SIG-M5 (cell line): Measurements from ENCODE around the gene DYRK1B.
"Not testable (repeated sequence)": the region's sequence is repeated elsewhere in the genome, so short reads cannot be mapped to it uniquely, and the experiment has no call there.

Experiments
- DNase-seq: peaks from one replicate; lab custom pipeline; 2025; lab: John Stamatoyannopoulos, UW

Gene DYRK1B

GRCh38 chr19:39830406-39830805, 3.6 kb downstream of the DYRK1B start:
- no peak for DNase-seq

- DNase-seq: no peak
These were observed 4.2 kb downstream of the DYRK1B start for GRCh38 chr19:39829702-39830275.

GRCh38 chr19:39828654-39829032, 5.3 kb downstream of the DYRK1B start:
- no peak for DNase-seq

GRCh38 chr19:39828015-39828653, 5.8 kb downstream of the DYRK1B start:
- no peak for DNase-seq

- DNase-seq: no peak
These were observed 6.7 kb downstream of the DYRK1B start for GRCh38 chr19:39827216-39827615.

- DNase-seq: no peak
These were observed 7.5 kb downstream of the DYRK1B start for GRCh38 chr19:39826311-39826945.

- no peak for DNase-seq
These were observed 8.4 kb downstream of the DYRK1B start for GRCh38 chr19:39825531-39826076.

- DNase-seq: no peak
These were observed 8.9 kb downstream of the DYRK1B start for GRCh38 chr19:39825093-39825463.

- DNase-seq: no peak
These were observed 9.5 kb downstream of the DYRK1B start for GRCh38 chr19:39824143-39825092.

GRCh38 chr19:39823686-39824085, 10.3 kb downstream of the DYRK1B start:
- DNase-seq: no peak

GRCh38 chr19:39820696-39821095, 13.3 kb downstream of the DYRK1B start:
- no peak for DNase-seq

- no peak for DNase-seq
These were observed 14.2 kb downstream of the DYRK1B start for GRCh38 chr19:39819786-39820185.

- no peak for DNase-seq
These were observed 15.3 kb downstream of the DYRK1B start for GRCh38 chr19:39818626-39819097.

- no peak for DNase-seq
These were observed 15.9 kb downstream of the DYRK1B start for GRCh38 chr19:39817888-39818561.

GRCh38 chr19:39816287-39817048, 17.5 kb downstream of the DYRK1B start:
- no peak for DNase-seq

GRCh38 chr19:39814595-39814994, 19.4 kb downstream of the DYRK1B start:
- no peak for DNase-seq

- DNase-seq: not testable (repeated sequence)
These were observed 19.9 kb downstream of the DYRK1B start for GRCh38 chr19:39814111-39814510.

GRCh38 chr19:39813264-39813993, 20.5 kb downstream of the DYRK1B start:
- no peak for DNase-seq

GRCh38 chr19:39811064-39811463, 22.9 kb downstream of the DYRK1B start:
- DNase-seq: no peak

- no peak for DNase-seq
These were observed 23.5 kb downstream of the DYRK1B start for GRCh38 chr19:39810424-39810823.
